ENCODE data around the gene TBPL1. TPM values are rescaled to one million over a fixed set of nuclear protein-coding genes. Genes with fewer than 3 reads are reported as not detected.

Gene TBPL1
- total RNA-seq, 2 donors from 2014 or later: 40.4 to 45.4 TPM

- Mint-ChIP-seq H3K9me3 (no peaks in the 10 kb centered on the region), H3K4me1 (peaks cover 3% of the 10 kb centered on the region), H3K27ac (no peak overlapping the region), H3K4me3 (no peak overlapping the region), H3K36me3 (ENCODE audit: low read depth) (peaks cover 3% of the 10 kb centered on the region), H3K27me3 (ENCODE audit: insufficient read depth) (no peaks in the 10 kb centered on the region)
- Histone ChIP-seq H3K27ac (ENCODE audit: low read depth, low read length) (no peak overlapping the region), H3K4me1 (ENCODE audit: control insufficient read depth, insufficient read depth, low read length) (no peaks in the 10 kb centered on the region), H3K4me3 (ENCODE audit: low read length) (no peak overlapping the region), H3K27me3 (ENCODE audit: control insufficient read depth, insufficient read depth, low read length, poor library complexity, severe bottlenecking) (no peaks in the 10 kb centered on the region), H3K36me3 (ENCODE audit: control insufficient read depth, insufficient read depth, low read length) (peaks cover 6% of the 10 kb centered on the region), H3K9ac (ENCODE audit: extremely low read depth, low read length, poor library complexity, severe bottlenecking) (no peak overlapping the region), H3K9me3 (ENCODE audit: control insufficient read depth, low read length) (no peaks in the 10 kb centered on the region)
- DNase-seq: no peak
- 43 to 71% methylated on average over 1 to 2 of the region's 2 CpGs for WGBS, 2 experiments (ENCODE audit: insufficient coverage in 1 of 2, insufficient read length in 1 of 2)
- TF ChIP-seq CTCF (conservative IDR thresholded peaks at IDR 0.05): no peak
Observed at GRCh38 chr6:133991096-133991593, 38.1 kb downstream of the TBPL1 start.

- H3K27me3 ChIP-seq (ENCODE audit: control insufficient read depth, insufficient read depth, low read length, poor library complexity, severe bottlenecking): no peaks in the 10 kb centered on the region
- 92 to 93% methylated on average over 5 to 6 of the region's 6 CpGs for WGBS, 2 experiments (ENCODE audit: insufficient coverage in 1 of 2, insufficient read length in 1 of 2)
Observed at GRCh38 chr6:133992992-133993680, 40.1 kb downstream of the TBPL1 start.

GRCh38 chr6:133995296-133995695 lies 42.3 kb downstream of the TBPL1 start:
- Histone ChIP-seq H3K4me1 (ENCODE audit: control insufficient read depth, insufficient read depth, low read length) (no peaks in the 10 kb centered on the region), H3K4me3 (ENCODE audit: low read length) (no peak overlapping the region), H3K9me3 (ENCODE audit: control insufficient read depth, low read length) (peaks cover 4% of the 10 kb centered on the region), H3K27me3 (ENCODE audit: control insufficient read depth, insufficient read depth, low read length, poor library complexity, severe bottlenecking) (no peaks in the 10 kb centered on the region), H3K27ac (ENCODE audit: low read depth, low read length) (no peak overlapping the region), H3K36me3 (ENCODE audit: control insufficient read depth, insufficient read depth, low read length) (no peaks in the 10 kb centered on the region), H3K9ac (ENCODE audit: extremely low read depth, low read length, poor library complexity, severe bottlenecking) (no peak overlapping the region)
- Mint-ChIP-seq H3K9me3 (no peaks in the 10 kb centered on the region), H3K36me3 (ENCODE audit: low read depth) (no peaks in the 10 kb centered on the region), H3K4me1 (peaks cover 5% of the 10 kb centered on the region), H3K27ac (no peak overlapping the region), H3K4me3 (no peak overlapping the region), H3K27me3 (ENCODE audit: insufficient read depth) (no peaks in the 10 kb centered on the region)
- no peak for TF ChIP-seq CTCF (conservative IDR thresholded peaks at IDR 0.05)
- WGBS, 2 experiments (ENCODE audit: insufficient coverage in 1 of 2, insufficient read length in 1 of 2): 86 to 94% methylated on average over 3 of the region's 3 CpGs
- DNase-seq: no peak

More at GRCh38 chr6:133992992-133993680, 40.1 kb downstream of the TBPL1 start:
- Histone ChIP-seq H3K27ac (ENCODE audit: low read depth, low read length) (no peak overlapping the region), H3K9me3 (ENCODE audit: control insufficient read depth, low read length) (peaks cover 4% of the 10 kb centered on the region), H3K4me3 (ENCODE audit: low read length) (no peak overlapping the region), H3K9ac (ENCODE audit: extremely low read depth, low read length, poor library complexity, severe bottlenecking) (no peak overlapping the region), H3K4me1 (ENCODE audit: control insufficient read depth, insufficient read depth, low read length) (no peaks in the 10 kb centered on the region), H3K36me3 (ENCODE audit: control insufficient read depth, insufficient read depth, low read length) (no peaks in the 10 kb centered on the region)
- H3K4me1 Mint-ChIP-seq: peaks cover 5% of the 10 kb centered on the region
- no peak for TF ChIP-seq CTCF (conservative IDR thresholded peaks at IDR 0.05)
- H3K4me3 Mint-ChIP-seq: no peak overlapping the region
- H3K36me3 Mint-ChIP-seq (ENCODE audit: low read depth): peaks cover 3% of the 10 kb centered on the region
- H3K9me3 Mint-ChIP-seq: no peaks in the 10 kb centered on the region
- no peak overlapping the region for H3K27ac Mint-ChIP-seq
- no peak for DNase-seq
- no peaks in the 10 kb centered on the region for H3K27me3 Mint-ChIP-seq (ENCODE audit: insufficient read depth)

Data from endodermal cell (in vitro differentiated cells).